PC-3 (cell line): ENCODE data around the gene SLC12A3. TPM values are rescaled to one million over a fixed set of nuclear protein-coding genes. Genes with fewer than 3 reads are reported as not detected.

Source experiments
- ATAC-seq: fragments of 200-7000 bp; cut with Tn5 transposase; 2 replicates; pipeline ENCODE4 v1.9.1; 2020; ENCODE audit warnings: mild to moderate bottlenecking, moderate library complexity
- BruUV-seq: library from RNA; stranded (reverse); fragments of 400-500 nt; replicated peaks from 2 replicates; lab custom pipeline; 2021; lab: Mats Ljungman, UMichigan
- CTCF ChIA-PET: fragments of 300-600 bp; sonication (Branson Sonifier 250); formaldehyde crosslinking; loops from one replicate; lab custom pipeline; 2022; ENCODE audit warnings: antibody characterized with exemption; lab: Charles Lee
- POLR2A ChIA-PET: fragments of 300-600 bp; sonication (Branson Sonifier 250); formaldehyde crosslinking; loops from one replicate; lab custom pipeline; 2022; ENCODE audit warnings: antibody characterized with exemption; ENCODE audit not compliant: unreplicated experiment; lab: Charles Lee
- DNase-seq: peaks from one replicate; pipeline ENCODE4 v3.0.0-alpha.2; 2015
- H2AFZ ChIP-seq: fragments of 300-600 bp; sonication (generic); 2 replicates; pipeline ENCODE4 v1.6.0; 2016; ENCODE audit warnings: antibody characterized with exemption, low read length
- H3F3A ChIP-seq: fragments of 300-600 bp; sonication (generic); one replicate; pipeline ENCODE4 v1.6.0; 2017; ENCODE audit warnings: antibody characterized with exemption, low read length, control low read depth, mild to moderate bottlenecking; ENCODE audit not compliant: unreplicated experiment
- H3K27ac ChIP-seq: fragments of 300-600 bp; sonication (generic); 2 replicates; pipeline ENCODE4 v1.5.1; 2016; ENCODE audit warnings: mild to moderate bottlenecking, low read length
- H3K27me3 ChIP-seq: fragments of 300-600 bp; sonication (generic); 2 replicates; pipeline ENCODE4 v1.6.1; 2016; ENCODE audit warnings: low read length, mixed read lengths
- H3K36me3 ChIP-seq: fragments of 300-600 bp; sonication (generic); 2 replicates; pipeline ENCODE4 v1.6.1; 2016; ENCODE audit warnings: low read depth, mixed run types, low read length, mixed read lengths
- H3K4me1 ChIP-seq: fragments of 300-600 bp; sonication (generic); 2 replicates; pipeline ENCODE4 v1.5.1; 2016; ENCODE audit warnings: low read length; ENCODE audit not compliant: insufficient read depth
- H3K4me2 ChIP-seq: fragments of 300-600 bp; sonication (generic); 2 replicates; pipeline ENCODE4 v1.6.0; 2016; ENCODE audit warnings: low read length
- H3K4me3 ChIP-seq: fragments of 300-600 bp; sonication (generic); 2 replicates; pipeline ENCODE4 v1.5.1; 2016; ENCODE audit warnings: mild to moderate bottlenecking, low read length, mixed read lengths
- H3K79me2 ChIP-seq: fragments of 300-600 bp; sonication (generic); 2 replicates; pipeline ENCODE4 v1.6.1; 2017; ENCODE audit warnings: low read length, mixed read lengths
- H3K9ac ChIP-seq: fragments of 300-600 bp; sonication (generic); 2 replicates; pipeline ENCODE4 v1.6.0; 2016; ENCODE audit warnings: mild to moderate bottlenecking, low read length
- H3K9me2 ChIP-seq: fragments of 300-600 bp; sonication (generic); replicated peaks from 2 replicates; pipeline ENCODE4 v1.6.1; 2016; ENCODE audit warnings: mixed run types, low read length, mixed read lengths
- H3K9me3 ChIP-seq: fragments of 300-600 bp; sonication (generic); 2 replicates; pipeline ENCODE4 v1.6.1; 2016; ENCODE audit warnings: low read length, mixed read lengths
- H4K20me1 ChIP-seq: fragments of 300-600 bp; sonication (generic); 2 replicates; pipeline ENCODE4 v1.6.1; 2016; ENCODE audit warnings: low read length, mixed read lengths
- CTCF ChIP-seq: fragments of 300-600 bp; sonication (generic); conservative IDR thresholded peaks from 2 replicates; pipeline ENCODE4 v1.5.1; 2017; ENCODE audit warnings: antibody characterized with exemption, low read depth, mild to moderate bottlenecking, low read length
- EZH2 ChIP-seq: fragments of 300-600 bp; sonication (generic); IDR thresholded peaks from one replicate; pipeline ENCODE4 v1.6.1; 2017; ENCODE audit warnings: antibody characterized with exemption, mild to moderate bottlenecking, low read length; ENCODE audit not compliant: unreplicated experiment
- EZH2phosphoT487 ChIP-seq: fragments of 300-600 bp; sonication (generic); IDR thresholded peaks from 2 replicates; pipeline ENCODE4 v1.6.1; 2018; ENCODE audit warnings: mild to moderate bottlenecking, antibody characterized with exemption, low read length, borderline replicate concordance
- intact Hi-C: fragments of 100-400 bp; cut with micrococcal nuclease; formaldehyde crosslinking; loops from 2 replicates; pipeline ENCODE4 v1.9.0; 2023
- total RNA-seq: library from RNA; depleted of rRNA; stranded (reverse); fragments of >200 nt; gene quantifications from 2 replicates; pipeline ENCODE4 v1.2.3, GENCODE V29; 2014

Gene SLC12A3
- total RNA-seq, 1 experiment from 2014 or later, result not detected

GRCh38 chr16:56861092-56861610 is 3.9 kb upstream of the SLC12A3 start:
- TF ChIP-seq EZH2phosphoT487 (no peak), CTCF (no peak), EZH2 (no peak)
- DNase-seq (no peak), ATAC-seq (no peak)
- POLR2A ChIA-PET, result no interaction called here
- H3K27me3 ChIP-seq, result no peaks in the 10 kb centered on the region
- no peak overlapping the region for H3K4me2 ChIP-seq
- H3K9ac ChIP-seq, result no peak overlapping the region
- H3K4me3 ChIP-seq, result no peak overlapping the region
- no peaks in the 10 kb centered on the region for H3K79me2 ChIP-seq
- no peaks in the 10 kb centered on the region for H4K20me1 ChIP-seq
- H3K9me3 ChIP-seq, result no peaks in the 10 kb centered on the region
- no peak overlapping the region for H2AFZ ChIP-seq
- no peaks in the 10 kb centered on the region for H3K4me1 ChIP-seq
- BruUV-seq, result no TSS peak
- intact Hi-C loops, result no loop called here
- H3K36me3 ChIP-seq, result no peaks in the 10 kb centered on the region
- H3F3A ChIP-seq, result no peaks in the 10 kb centered on the region
- CTCF ChIA-PET, result no interaction called here
- no peak overlapping the region for H3K27ac ChIP-seq
- no peaks in the 10 kb centered on the region for H3K9me2 ChIP-seq

- DNase-seq, result no peak
- H3K27ac ChIP-seq, result no peak overlapping the region
- no peaks in the 10 kb centered on the region for H3K79me2 ChIP-seq
- TF ChIP-seq EZH2 (no peak), EZH2phosphoT487 (no peak), CTCF (no peak)
- no peak overlapping the region for H2AFZ ChIP-seq
- ChIA-PET CTCF (no interaction called here), POLR2A (no interaction called here)
- H3K36me3 ChIP-seq, result no peaks in the 10 kb centered on the region
- H3K4me2 ChIP-seq, result no peak overlapping the region
- H3K9ac ChIP-seq, result no peak overlapping the region
- ATAC-seq, result no peak
- no peaks in the 10 kb centered on the region for H3K9me3 ChIP-seq
- no peaks in the 10 kb centered on the region for H3K4me1 ChIP-seq
- no peak overlapping the region for H3K4me3 ChIP-seq
- no peaks in the 10 kb centered on the region for H3K27me3 ChIP-seq
- intact Hi-C loops, result no loop called here
- BruUV-seq, result no TSS peak
- H4K20me1 ChIP-seq, result no peaks in the 10 kb centered on the region
- H3F3A ChIP-seq, result no peaks in the 10 kb centered on the region
- no peaks in the 10 kb centered on the region for H3K9me2 ChIP-seq
Measured at GRCh38 chr16:56861756-56862155, 3.3 kb upstream of the SLC12A3 start.

GRCh38 chr16:56862776-56863175 is 2.2 kb upstream of the SLC12A3 start:
- intact Hi-C loops, result no loop called here
- no peaks in the 10 kb centered on the region for H3F3A ChIP-seq
- TF ChIP-seq CTCF (no peak), EZH2phosphoT487 (no peak), EZH2 (no peak)
- ChIA-PET CTCF (no interaction called here), POLR2A (no interaction called here)
- H3K36me3 ChIP-seq, result no peaks in the 10 kb centered on the region
- H3K4me1 ChIP-seq, result no peaks in the 10 kb centered on the region
- H3K9me3 ChIP-seq, result no peaks in the 10 kb centered on the region
- H2AFZ ChIP-seq, result no peak overlapping the region
- H3K79me2 ChIP-seq, result no peaks in the 10 kb centered on the region
- no peak overlapping the region for H3K4me3 ChIP-seq
- ATAC-seq, result no peak
- H3K9me2 ChIP-seq, result no peaks in the 10 kb centered on the region
- DNase-seq, result no peak
- no TSS peak for BruUV-seq
- no peaks in the 10 kb centered on the region for H3K27me3 ChIP-seq
- no peak overlapping the region for H3K27ac ChIP-seq
- H3K4me2 ChIP-seq, result no peak overlapping the region
- no peak overlapping the region for H3K9ac ChIP-seq
- no peaks in the 10 kb centered on the region for H4K20me1 ChIP-seq
